ENCODE results near the gene RBM20. TPM values are rescaled to one million over a fixed set of nuclear protein-coding genes. Genes with fewer than 3 reads are reported as not detected.
"Not testable (repeated sequence)": the region's sequence is repeated elsewhere in the genome, so short reads cannot be mapped to it uniquely, and the experiment has no call there.

RBM20 gene
- total RNA-seq, 3 donors from 2014 or later, result 0.48 to 3.1 (median 1.6) TPM

DNA sequence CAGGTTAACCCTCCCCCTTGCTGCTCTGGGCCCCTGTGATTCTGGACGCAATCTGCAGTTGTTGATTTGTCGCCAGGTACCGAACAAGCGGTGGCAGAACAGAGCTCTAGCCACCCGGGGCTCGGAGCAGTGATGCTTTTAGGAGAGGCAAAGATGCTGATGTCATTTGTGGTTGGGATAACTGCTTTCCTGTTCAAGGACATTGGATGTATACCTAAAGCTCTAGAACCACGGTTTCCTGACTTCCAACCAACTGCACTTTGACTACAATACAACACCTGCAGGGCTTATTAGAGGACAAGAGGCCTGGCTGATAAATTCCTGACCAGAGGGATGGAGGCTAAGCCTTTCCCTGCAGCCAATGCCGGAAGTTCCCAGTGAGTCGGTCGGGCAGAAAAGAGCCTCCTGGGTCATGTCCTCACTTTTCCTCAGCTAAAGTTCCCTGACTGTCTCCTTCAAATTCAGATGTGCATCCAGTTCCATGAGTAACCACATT is 6.5 kb upstream of the RBM20 start:
- Histone ChIP-seq H3K27me3 (peaks cover 0 to 22% of the 10 kb centered on the region in 2 donors), H3K4me1 (peaks cover 0 to 6% of the 10 kb centered on the region in 2 donors)

DNA sequence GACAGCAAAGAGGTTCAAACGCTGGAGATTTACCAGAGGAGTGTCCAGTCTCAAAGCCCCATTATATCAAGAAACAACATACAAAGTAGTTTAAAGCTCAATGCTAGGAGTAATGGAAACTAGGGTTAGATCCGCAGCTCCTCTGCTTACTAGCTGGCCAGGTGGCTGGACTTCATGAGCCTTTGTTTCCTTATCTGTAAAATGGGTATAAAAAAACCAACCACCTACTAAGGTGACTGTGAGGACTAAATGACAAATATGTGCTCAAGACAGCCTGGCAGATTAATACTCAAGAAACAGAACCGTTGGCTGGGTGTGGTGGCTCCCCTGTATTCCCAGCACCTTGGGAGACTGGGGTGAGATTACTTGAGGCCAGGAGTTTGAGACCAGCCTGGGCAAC is 5.8 kb upstream of the RBM20 start:
- intact Hi-C loops (cut with DNase I; ENCODE audit: low total_unique reads), result no loop called here
- no peaks in the 10 kb centered on the region for H3K36me3 ChIP-seq
- H3K4me3 ChIP-seq, result no peak overlapping the region
- H3K27ac ChIP-seq, result no peak overlapping the region
- no peak for DNase-seq (ENCODE audit: low spot score in 2 of 2)
- peaks cover 0 to 6% of the 10 kb centered on the region in 2 donors for H3K4me1 ChIP-seq
- TF ChIP-seq POLR2A (IDR thresholded peaks at IDR 0.05) (no peak), POLR2AphosphoS5 (IDR thresholded peaks at IDR 0.05) (no peak), CTCF (IDR thresholded peaks at IDR 0.05) (no peak)
- peaks cover 0 to 29% of the 10 kb centered on the region in 2 donors for H3K27me3 ChIP-seq
- H3K9me3 ChIP-seq, result no peaks in the 10 kb centered on the region

More for the DNA sequence above, 6.5 kb upstream of the RBM20 start:
- no peak for DNase-seq (ENCODE audit: low spot score in 2 of 2)
- TF ChIP-seq CTCF (IDR thresholded peaks at IDR 0.05) (no peak), POLR2AphosphoS5 (IDR thresholded peaks at IDR 0.05) (no peak), POLR2A (IDR thresholded peaks at IDR 0.05) (no peak)
- intact Hi-C loops (cut with DNase I; ENCODE audit: low total_unique reads), result no loop called here
- no peak overlapping the region for H3K4me3 ChIP-seq
- no peaks in the 10 kb centered on the region for H3K9me3 ChIP-seq
- no peaks in the 10 kb centered on the region for H3K36me3 ChIP-seq
- no peak overlapping the region for H3K27ac ChIP-seq

- H3K27ac ChIP-seq; DNase-seq (ENCODE audit: low spot score in 2 of 2); H3K9me3 ChIP-seq; H3K4me3 ChIP-seq; intact Hi-C loops (cut with DNase I; ENCODE audit: low total_unique reads); H3K36me3 ChIP-seq; H3K4me1 ChIP-seq: not testable (repeated sequence)
- H3K27me3 ChIP-seq, result peaks cover 5 to 36% of the 10 kb centered on the region in 2 donors
Measured at GRCh38 chr10:110639046-110639445, 5.1 kb upstream of the RBM20 start.

DNA sequence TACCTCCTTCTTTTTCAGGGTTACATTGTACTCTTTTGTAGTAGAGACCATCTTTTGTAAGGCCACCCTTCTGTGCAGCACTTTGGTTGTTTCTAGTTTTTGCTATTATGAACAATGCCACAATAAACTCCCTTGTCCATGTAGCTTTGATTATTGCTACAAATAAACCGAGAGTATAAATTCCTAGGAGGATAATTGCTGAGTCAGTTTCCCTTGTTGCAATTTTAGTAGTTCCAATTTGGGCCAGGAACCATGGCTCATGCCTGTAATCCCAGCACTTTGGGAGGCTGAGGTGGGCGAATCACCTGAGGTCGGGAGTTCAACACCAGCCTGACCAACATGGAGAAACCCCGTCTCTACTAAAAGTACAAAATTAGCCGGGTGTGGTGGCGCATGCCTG is 4.3 kb upstream of the RBM20 start:
- H3K9me3 ChIP-seq; H3K4me3 ChIP-seq; DNase-seq (ENCODE audit: low spot score in 2 of 2); H3K27ac ChIP-seq; H3K36me3 ChIP-seq: not testable (repeated sequence)
- Histone ChIP-seq H3K27me3 (peaks cover 11 to 44% of the 10 kb centered on the region in 2 donors), H3K4me1 (peaks cover 8 to 10% of the 10 kb centered on the region in 2 donors)
- intact Hi-C loops (cut with DNase I; ENCODE audit: low total_unique reads), result loop anchor here (1.0 kb wide), 1 partner anchor 21 kb away; no protein-coding TSS in a partner anchor

- TF ChIP-seq POLR2A (IDR thresholded peaks at IDR 0.05), result no peak
- TF ChIP-seq POLR2AphosphoS5 (IDR thresholded peaks at IDR 0.05), result no peak
- TF ChIP-seq CTCF (IDR thresholded peaks at IDR 0.05), result no peak
- intact Hi-C loops (cut with DNase I; ENCODE audit: low total_unique reads), result no loop called here
- H3K27ac ChIP-seq, result no peak overlapping the region
Measured at GRCh38 chr10:110641256-110641655, 2.9 kb upstream of the RBM20 start.

GRCh38 chr10:110642204-110643034 is 1.7 kb upstream of the RBM20 start:
- Histone ChIP-seq H3K4me1 (peaks cover 5 to 8% of the 10 kb centered on the region in 2 donors), H3K9me3 (no peaks in the 10 kb centered on the region), H3K4me3 (no peak overlapping the region), H3K27ac (no peak overlapping the region), H3K27me3 (peaks cover 11 to 53% of the 10 kb centered on the region in 2 donors), H3K36me3 (no peaks in the 10 kb centered on the region)
- intact Hi-C loops (cut with DNase I; ENCODE audit: low total_unique reads), result no loop called here
- DNase-seq (ENCODE audit: low spot score in 2 of 2), result no peak
- TF ChIP-seq POLR2AphosphoS5 (IDR thresholded peaks at IDR 0.05) (no peak), CTCF (IDR thresholded peaks at IDR 0.05) (no peak), POLR2A (IDR thresholded peaks at IDR 0.05) (no peak)

More at GRCh38 chr10:110641256-110641655, 2.9 kb upstream of the RBM20 start:
- peaks cover 11 to 55% of the 10 kb centered on the region in 2 donors for H3K27me3 ChIP-seq
- H3K9me3 ChIP-seq, result no peaks in the 10 kb centered on the region
- H3K36me3 ChIP-seq, result no peaks in the 10 kb centered on the region
- H3K4me1 ChIP-seq, result peaks cover 5 to 8% of the 10 kb centered on the region in 2 donors
- no peak for DNase-seq (ENCODE audit: low spot score in 2 of 2)
- no peak overlapping the region for H3K4me3 ChIP-seq

Measured in breast epithelium (tissue), 4 donors.